Uterus (tissue), 2 donors: Measurements from ENCODE around the gene WDR88.

Experiments used
- CTCF ChIP-seq, 4 experiments: fragments of 200-600 bp in 2 of 4; fragments of 450-650 bp in 2 of 4; sonication (generic) in 2 of 4; IDR thresholded peaks; one replicate each; pipeline ENCODE4 v1.5.1; 2016 to 2019; ENCODE audit warnings: antibody characterized with exemption in 4 of 4, mild to moderate bottlenecking in 2 of 4, moderate library complexity in 1 of 4
- POLR2A ChIP-seq, 2 donors: fragments of 450-650 bp; IDR thresholded peaks; one replicate each; pipeline ENCODE4 v1.6.1; 2016; ENCODE audit warnings: antibody characterized with exemption in 2 of 2, mild to moderate bottlenecking in 1 of 2, moderate library complexity in 1 of 2

GRCh38 chr19:33171222-33171795 is 39.4 kb downstream of the WDR88 start:
- TF ChIP-seq CTCF (IDR thresholded peaks at IDR 0.05) (no peak), POLR2A (IDR thresholded peaks at IDR 0.05) (no peak)
